ENCODE data around the gene DPYD.

DPYD gene

DNA sequence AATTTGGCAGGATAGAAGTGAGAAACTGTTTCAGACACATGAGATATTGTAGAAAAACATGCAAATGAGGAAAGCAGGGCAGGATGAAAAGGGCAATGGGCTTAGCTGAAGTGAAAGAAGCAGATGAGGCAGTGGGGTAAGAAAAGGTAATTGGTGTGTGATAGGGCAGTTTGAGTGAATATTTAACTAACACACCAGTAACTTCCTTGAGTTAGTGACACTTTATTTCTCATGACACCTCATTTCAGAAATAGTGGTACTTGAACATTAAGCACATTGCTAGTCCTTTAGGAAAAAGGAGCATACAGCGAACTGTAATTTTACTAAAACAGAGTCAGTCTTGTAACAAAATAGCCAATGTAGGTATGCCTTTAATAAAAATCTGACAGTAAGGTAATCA lies 415.0 kb downstream of the DPYD start:
- no peak for DNase-seq (ENCODE audit: low read depth)
- TF ChIP-seq CTCF (conservative IDR thresholded peaks at IDR 0.05; ENCODE audit: control insufficient read depth, insufficient read depth, low read depth, low read length): no peak
- no peak overlapping the region for H3K4me3 ChIP-seq (ENCODE audit: control insufficient read depth, low read depth, low read length)

DNA sequence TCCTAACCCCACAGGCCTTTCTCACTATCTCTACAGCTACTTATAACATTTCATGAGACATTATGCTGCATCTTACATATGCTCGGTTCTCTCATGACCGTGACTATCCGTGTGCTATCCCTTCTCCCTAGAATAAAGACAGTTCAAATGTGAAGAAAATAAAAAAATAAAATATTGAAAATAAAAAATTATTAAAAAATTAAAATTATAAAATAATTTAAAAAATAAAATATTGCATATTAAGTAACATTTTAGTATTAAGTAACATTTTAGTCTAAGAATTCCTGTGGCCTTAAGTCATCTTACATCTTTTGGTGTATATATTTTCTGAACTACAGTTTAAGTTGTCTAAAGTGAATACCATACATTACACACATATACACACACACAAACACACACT lies 415.5 kb downstream of the DPYD start:
- H3K4me3 ChIP-seq (ENCODE audit: control insufficient read depth, low read depth, low read length): no peak overlapping the region
- DNase-seq (ENCODE audit: low read depth): no peak
- no peak for TF ChIP-seq CTCF (conservative IDR thresholded peaks at IDR 0.05; ENCODE audit: control insufficient read depth, insufficient read depth, low read depth, low read length)

DNA sequence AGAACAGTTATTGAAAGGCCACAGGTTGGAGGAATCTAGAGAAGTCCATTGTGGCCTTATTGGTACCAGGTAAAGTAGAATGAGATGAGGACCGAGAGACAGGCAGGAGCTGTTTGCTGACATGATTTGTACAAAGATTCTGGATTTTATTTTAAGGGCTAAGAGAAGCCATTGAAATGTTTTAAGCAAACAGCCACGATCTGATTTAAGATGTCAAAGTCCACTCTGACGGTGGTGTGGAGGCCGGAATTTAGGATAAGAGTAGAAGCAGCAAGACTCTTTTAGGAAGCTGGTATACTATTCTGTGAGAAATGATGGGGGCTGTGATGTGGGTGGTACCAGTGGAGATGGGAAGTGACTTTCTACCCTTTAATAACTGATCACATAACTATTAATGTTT lies 418.5 kb downstream of the DPYD start:
- DNase-seq (ENCODE audit: low read depth): no peak
- no peak for TF ChIP-seq CTCF (conservative IDR thresholded peaks at IDR 0.05; ENCODE audit: control insufficient read depth, insufficient read depth, low read depth, low read length)
- no peak overlapping the region for H3K4me3 ChIP-seq (ENCODE audit: control insufficient read depth, low read depth, low read length)

DNA sequence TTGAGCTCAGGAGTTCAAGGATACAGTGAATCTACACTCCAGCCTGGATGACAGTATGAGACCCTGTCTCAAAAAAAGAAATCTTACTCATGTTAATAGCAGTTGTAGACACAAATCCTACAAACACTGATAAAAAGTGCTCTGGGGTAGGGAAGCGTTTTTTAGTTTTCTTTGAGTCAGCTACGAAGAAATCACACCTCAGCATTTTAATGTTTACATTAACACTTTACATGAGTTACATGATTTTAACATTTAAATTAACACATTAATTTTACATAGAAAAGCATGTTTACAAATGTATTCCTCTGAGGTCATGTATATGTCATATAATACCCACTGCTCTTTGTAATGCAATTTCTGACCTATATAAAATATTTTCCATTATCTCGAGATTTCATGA lies 419.2 kb downstream of the DPYD start:
- no peak overlapping the region for H3K4me3 ChIP-seq (ENCODE audit: control insufficient read depth, low read depth, low read length)
- TF ChIP-seq CTCF (conservative IDR thresholded peaks at IDR 0.05; ENCODE audit: control insufficient read depth, insufficient read depth, low read depth, low read length): no peak
- DNase-seq (ENCODE audit: low read depth): no peak

DNA sequence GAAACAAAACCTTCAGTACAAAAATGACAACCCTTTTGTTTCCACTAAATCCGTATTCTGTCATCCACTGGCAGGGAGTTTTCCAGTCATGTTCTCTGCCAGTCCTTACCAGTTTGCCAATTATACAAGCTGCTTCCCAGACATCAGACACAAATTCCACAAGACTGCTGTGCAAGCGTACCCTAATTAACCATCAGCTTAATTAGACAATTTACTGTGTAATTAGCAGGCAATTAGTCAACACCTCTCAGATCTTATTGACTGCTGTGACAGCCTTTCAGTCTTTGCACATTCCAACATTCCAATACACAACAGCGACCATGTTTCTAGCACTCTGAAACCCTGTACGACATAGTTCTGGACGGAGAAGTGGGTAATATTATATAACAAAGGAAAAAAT lies 420.1 kb downstream of the DPYD start:
- H3K4me3 ChIP-seq (ENCODE audit: control insufficient read depth, low read depth, low read length): no peak overlapping the region
- DNase-seq (ENCODE audit: low read depth): no peak
- no peak for TF ChIP-seq CTCF (conservative IDR thresholded peaks at IDR 0.05; ENCODE audit: control insufficient read depth, insufficient read depth, low read depth, low read length)

GRCh38 chr1:97499667-97500066 lies 421.2 kb downstream of the DPYD start:
- peak; percentile 6 for DNase-seq (ENCODE audit: low read depth)
- H3K4me3 ChIP-seq (ENCODE audit: control insufficient read depth, low read depth, low read length): no peak overlapping the region
- no peak for TF ChIP-seq CTCF (conservative IDR thresholded peaks at IDR 0.05; ENCODE audit: control insufficient read depth, insufficient read depth, low read depth, low read length)

- TF ChIP-seq CTCF (conservative IDR thresholded peaks at IDR 0.05; ENCODE audit: control insufficient read depth, insufficient read depth, low read depth, low read length): no peak
- no peak overlapping the region for H3K4me3 ChIP-seq (ENCODE audit: control insufficient read depth, low read depth, low read length)
- DNase-seq (ENCODE audit: low read depth): peak; percentile 67
Observed at GRCh38 chr1:97489834-97490233, 431.0 kb downstream of the DPYD start.

All from fibroblast of mammary gland (primary cell).